Measurements from ENCODE around the gene TMEM86A.

Gene TMEM86A

DNA sequence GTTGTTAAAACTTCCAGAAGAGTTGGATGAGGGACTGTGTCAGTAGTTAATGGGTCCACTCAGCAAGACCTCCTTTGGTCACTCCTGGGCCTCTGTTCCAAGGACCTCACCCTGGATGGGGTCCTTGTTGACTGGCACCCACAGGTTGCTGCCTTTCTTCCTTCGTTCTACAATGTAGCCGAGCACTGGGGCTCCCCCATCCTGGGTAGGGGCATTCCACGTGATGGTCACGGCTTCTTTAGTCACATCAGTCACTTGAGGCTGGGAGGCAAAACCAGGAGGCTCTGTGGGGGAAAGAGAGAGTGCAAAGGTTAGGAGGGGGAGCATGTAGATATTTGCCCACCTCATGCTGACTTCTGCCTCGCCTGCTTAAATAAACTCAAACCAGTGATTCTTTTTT lies 12.0 kb downstream of the TMEM86A start:
- TF ChIP-seq GATA2 (IDR thresholded peaks at IDR 0.05; ENCODE audit: low read depth, low read length) (no peak), GATA3 (IDR thresholded peaks at IDR 0.05; ENCODE audit: low read depth, low read length) (no peak)

DNA sequence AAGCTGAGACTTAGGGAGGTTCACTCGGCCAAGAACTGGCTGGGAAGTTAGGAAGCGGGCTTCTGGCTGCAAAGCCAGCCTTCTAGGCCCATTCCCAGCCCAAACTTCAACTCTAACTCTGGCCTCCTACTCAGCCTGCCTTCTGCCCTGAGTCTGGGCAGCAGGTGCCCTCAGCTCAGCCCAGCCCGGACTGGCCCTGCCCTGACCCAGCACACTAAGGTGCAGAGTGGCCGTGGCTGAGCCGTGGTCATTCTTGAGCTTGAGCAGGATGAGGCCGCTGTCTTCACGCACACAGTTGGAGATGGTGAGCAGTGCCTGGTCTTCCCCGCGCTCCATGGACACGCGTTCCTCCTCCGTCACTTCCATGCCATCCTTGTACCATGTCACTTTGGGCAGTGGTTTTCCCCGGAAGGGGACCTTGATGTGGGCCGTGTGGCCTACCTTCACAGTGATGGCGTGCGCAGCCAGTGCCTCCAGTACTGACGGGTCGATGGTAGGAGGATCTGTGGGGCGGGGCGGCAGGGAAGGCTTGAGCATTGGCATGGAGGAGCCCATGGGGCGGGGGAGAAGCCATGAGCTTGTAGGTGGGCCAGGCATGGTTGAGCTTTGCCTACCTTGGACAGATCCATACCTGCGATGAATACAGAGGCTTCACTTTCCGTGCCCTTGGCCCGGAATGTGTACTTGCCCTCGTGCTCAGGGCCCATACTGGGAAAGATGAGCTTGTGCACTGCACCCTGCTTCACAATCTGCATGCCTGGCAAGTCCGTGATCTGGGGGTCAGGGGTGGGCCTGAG lies 15.3 kb downstream of the TMEM86A start:
- TF ChIP-seq GATA2 (IDR thresholded peaks at IDR 0.05; ENCODE audit: low read depth, low read length) (no peak), GATA3 (IDR thresholded peaks at IDR 0.05; ENCODE audit: low read depth, low read length) (no peak)

DNA sequence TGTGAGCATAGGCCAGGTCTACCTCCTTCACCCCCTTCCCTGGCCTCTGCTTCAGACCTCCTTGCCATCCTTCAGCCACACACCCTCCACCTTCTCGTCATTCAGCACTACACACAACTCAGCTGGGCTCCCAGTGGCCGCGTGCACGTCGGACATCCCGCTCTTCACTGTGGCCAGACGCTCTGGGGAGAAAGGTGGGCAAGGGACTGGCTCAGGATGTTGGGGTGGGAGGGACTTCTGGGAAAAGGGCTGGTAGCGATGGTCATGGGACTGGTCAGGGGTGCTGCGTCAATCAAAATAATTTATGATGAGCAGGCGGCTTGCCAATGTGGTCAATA lies 15.8 kb downstream of the TMEM86A start:
- TF ChIP-seq GATA2 (IDR thresholded peaks at IDR 0.05; ENCODE audit: low read depth, low read length) (no peak), GATA3 (IDR thresholded peaks at IDR 0.05; ENCODE audit: low read depth, low read length) (no peak)

DNA sequence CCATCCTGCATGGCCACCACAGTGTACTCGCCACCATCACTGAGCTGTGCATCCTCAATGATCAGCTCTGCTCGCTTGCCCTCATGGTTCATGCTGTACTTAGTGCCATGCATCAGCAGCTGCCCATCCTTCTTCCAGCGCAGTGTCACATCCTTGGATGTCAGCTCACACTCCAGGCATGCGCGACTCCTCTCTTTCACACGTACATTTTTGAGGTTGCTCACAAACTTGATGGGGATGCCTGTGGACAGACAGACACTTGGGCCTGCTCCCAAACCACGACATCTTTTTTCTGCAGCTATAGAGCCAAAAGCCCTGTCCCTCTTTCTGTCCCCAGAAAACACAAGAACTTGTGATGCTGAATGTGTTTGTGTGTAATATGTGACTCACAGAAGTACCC lies 16.9 kb downstream of the TMEM86A start:
- TF ChIP-seq GATA2 (IDR thresholded peaks at IDR 0.05; ENCODE audit: low read depth, low read length) (no peak), GATA3 (IDR thresholded peaks at IDR 0.05; ENCODE audit: low read depth, low read length) (no peak)

DNA sequence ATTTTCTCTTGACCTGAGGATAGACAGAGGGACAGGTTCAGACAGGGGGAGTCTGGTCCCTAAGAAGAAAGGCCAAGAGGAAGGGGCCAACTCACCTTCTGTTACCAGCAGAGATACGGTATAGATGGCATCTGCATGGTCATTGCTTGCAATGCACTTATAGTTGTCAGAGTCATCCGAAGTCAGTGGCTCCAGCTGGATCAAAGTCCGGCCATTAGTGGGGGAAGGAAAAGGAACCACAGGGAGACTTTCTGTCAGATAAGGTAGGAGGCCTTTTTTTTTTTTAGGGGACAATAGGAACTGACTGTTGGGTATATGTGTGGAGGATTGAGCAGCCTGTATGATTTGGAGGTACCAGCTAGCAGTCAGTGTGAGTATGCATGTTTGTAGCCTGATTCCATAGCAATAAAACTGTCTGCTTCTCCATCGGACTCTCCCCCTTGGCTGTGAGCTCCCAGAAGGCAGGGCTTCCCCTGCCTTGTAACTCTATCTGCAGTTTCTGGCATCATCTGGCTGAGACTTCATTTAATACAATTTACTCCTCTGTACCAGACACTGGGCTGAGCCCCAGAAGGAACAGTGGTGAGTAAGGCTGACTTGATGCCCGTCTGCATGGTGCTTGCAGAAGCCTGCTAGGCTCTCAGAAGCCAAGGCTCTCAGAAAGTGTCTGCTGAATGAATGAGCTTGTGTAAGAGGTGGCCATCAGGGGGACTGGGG lies 21.7 kb downstream of the TMEM86A start:
- TF ChIP-seq GATA2 (IDR thresholded peaks at IDR 0.05; ENCODE audit: low read depth, low read length) (no peak), GATA3 (IDR thresholded peaks at IDR 0.05; ENCODE audit: low read depth, low read length) (no peak)

DNA sequence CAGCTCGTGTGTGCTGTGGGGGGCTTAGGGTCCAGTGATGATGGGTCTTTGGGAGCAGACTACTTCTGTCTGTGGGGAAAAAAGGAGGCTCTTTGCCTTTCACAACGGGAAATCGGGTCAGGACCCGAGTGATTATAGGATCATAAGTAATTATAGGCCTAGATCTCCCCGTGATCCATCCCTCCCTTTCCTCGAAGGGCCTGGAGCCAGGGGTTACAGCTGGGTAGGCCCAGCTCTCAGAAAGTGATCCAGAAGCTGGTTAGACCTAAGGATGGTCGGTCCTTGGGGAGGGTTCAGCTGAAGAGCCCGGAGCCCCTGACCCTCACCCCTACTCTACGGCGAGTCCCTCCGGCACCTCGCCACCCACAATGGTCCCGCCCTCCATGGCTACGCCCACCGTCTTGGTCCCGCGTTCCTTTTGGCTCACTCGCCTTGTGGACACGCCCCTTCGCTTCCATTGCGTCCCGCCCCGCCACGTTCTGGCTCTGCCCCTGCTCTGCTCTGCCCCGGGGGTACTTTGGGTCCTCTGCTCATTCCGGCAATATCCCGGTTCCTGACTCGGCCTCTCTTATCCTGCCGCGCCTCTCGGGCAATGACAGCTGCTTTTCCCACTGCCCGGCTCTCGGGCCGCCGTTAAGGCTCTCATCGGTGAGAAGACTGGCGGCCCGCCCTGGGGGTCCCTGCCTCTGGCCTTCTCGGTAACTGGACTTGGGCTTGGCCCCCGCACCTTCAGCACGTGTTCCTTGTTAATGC lies 22.4 kb downstream of the TMEM86A start:
- TF ChIP-seq GATA3 (IDR thresholded peaks at IDR 0.05; ENCODE audit: low read depth, low read length) (no peak), GATA2 (IDR thresholded peaks at IDR 0.05; ENCODE audit: low read depth, low read length) (no peak)

DNA sequence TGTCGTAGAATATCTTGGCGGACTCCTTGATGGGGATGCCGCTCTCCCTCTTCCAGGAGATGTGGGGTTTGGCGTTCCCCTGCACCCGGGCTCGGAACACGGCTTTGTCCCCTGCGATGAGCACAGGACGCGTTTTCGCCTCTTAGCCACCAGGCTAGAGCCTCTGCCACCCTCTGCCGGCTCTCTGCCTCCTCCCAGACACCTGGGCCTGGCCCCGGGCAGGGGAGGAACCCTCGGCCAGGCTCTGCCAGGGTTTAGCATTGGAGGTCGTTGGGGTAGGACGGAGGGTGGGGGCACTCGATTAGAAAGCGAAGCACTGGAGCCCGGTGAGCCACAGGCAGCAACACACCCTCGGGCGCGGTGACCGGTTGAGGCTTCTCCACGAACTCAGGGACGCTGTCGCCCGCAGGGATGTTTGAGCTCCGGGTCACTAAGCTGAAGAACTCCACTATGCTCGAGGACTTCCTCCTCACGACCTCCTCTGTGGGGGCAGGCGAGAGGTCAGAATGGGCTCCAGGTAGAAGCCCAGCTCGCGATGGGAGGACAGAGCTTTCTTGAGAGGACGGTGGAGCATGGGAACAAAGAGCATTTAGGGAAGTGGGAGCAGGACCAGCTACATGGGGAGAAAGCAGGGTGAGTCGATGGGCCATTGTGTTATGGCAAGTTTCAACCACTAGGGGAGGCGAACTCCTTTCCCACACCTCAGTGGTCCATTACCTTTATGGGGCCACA lies 23.1 kb downstream of the TMEM86A start:
- TF ChIP-seq GATA2 (IDR thresholded peaks at IDR 0.05; ENCODE audit: low read depth, low read length) (no peak), GATA3 (IDR thresholded peaks at IDR 0.05; ENCODE audit: low read depth, low read length) (no peak)

DNA sequence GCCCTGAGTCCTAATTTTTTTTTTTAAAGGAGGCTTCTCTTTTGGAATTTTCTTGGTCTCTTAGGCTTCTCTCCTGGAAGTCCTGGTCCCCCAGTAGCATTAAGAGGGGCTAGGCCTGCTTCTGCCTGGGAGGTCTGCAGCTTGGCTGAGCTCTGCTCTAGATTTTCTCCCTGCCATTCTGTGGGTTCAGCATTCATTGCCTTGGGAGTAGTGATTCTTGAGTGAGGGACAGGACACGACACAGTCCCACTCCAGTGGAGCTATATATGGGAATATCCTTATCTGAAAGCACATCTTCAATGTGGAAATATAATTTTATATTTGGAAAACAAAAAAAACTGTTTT lies 23.7 kb downstream of the TMEM86A start:
- no peak for TF ChIP-seq GATA3 (IDR thresholded peaks at IDR 0.05; ENCODE audit: low read depth, low read length)

DNA sequence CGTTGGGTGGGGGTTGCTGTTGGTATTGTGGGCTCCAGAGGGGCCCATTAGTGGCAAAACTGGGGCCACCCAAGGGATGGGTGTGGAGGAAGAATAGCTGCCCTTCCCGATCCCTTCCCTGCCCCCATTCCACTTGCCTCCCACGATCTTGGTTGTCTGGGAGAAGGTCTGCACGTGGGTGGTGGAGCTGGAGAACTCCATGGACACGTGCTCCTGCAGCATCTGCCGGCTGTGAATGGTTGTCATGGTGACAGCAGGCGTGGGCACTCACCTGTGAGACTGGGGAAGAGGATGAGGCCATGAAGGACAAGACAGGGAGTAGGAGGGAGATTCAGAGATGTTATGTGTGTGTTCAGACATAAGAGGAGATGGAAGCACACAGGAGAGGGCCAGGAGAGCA lies 25.4 kb downstream of the TMEM86A start:
- TF ChIP-seq GATA2 (IDR thresholded peaks at IDR 0.05; ENCODE audit: low read depth, low read length) (no peak), GATA3 (IDR thresholded peaks at IDR 0.05; ENCODE audit: low read depth, low read length) (no peak)

DNA sequence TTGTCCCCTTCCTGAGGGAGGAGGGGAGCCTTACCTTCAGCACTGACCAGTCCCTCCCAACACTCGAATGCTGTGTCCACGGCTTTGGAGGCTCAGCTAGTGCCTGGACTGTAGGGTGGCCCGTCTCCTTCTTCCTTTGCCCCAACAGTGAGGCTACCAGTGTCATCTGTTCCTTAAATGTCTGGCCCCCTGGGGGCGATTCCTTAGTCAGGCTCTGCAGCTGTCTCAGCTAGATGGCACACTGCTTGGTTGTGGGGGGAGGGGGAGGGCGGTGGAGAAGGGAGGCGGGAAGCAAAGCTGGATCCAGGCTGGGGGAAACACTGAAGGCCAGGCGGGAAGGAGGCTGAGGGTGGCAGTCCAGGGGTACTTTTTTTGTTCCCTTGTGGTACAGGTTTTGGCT lies 27.5 kb downstream of the TMEM86A start, which contains the start of gene IGSF22:
Gene IGSF22 (minus strand): TSS at position 149 of the 400 bp plus-strand sequence. CDS start 1,952 bp downstream, outside the sequence.
- TF ChIP-seq GATA2 (IDR thresholded peaks at IDR 0.05; ENCODE audit: low read depth, low read length) (no peak), GATA3 (IDR thresholded peaks at IDR 0.05; ENCODE audit: low read depth, low read length) (no peak)

DNA sequence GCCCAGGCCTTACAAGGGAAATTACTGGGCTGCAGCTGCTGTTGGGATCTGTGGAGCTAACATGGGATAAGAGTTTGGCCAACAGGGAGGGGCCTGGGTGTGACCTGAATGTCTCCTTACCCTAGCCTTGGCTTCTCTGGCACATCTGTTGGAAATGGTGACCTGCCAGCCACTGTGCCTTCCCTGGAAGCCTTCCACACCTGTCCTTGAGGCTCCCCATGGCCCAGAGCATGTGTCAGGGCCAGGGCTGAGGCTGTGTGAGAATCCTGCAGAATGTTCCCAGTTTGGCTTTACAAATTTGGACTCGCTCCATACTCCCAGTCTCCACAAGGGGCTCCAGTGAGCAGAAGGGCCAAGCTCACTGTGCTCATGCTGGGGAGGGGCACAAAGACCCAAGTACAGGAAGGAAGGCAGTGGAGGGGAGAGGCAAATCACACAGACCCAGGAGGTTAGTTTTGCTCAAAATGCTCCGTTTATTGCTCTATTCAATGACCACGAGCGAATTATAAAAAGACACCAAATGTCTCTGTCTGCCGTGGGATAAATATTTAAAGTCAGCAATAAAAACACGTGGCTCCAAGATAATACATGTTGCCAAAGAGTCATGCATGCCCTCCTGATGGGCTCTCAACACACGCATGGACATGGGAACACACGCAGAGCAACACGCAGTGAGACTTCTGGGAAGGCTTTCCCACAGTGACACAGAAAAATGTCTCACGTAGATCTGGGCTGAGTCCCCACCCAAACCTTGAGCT lies 29.1 kb downstream of the TMEM86A start:
- no peak for TF ChIP-seq GATA2 (IDR thresholded peaks at IDR 0.05; ENCODE audit: low read depth, low read length)
- no peak for TF ChIP-seq GATA3 (IDR thresholded peaks at IDR 0.05; ENCODE audit: low read depth, low read length)

DNA sequence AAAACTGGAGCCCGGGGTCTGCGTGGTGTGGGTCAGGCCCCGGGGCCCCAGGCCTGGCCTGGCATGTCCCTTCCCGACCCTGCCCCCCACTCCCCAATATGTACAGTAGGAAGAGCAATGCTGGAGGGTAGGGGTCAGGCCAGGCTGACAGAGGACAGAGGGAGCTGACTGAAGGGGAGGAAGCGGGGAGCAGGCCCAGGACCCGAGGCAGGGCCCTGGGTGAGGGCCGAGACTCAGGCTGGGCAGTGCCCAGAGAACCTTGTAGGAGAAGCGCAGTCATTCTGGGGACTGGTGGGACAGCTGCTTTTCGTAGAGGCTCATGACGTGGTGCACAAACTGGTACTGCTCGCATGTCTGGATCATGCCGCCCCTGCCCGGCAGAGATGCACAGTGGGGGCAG lies 30.1 kb downstream of the TMEM86A start:
- TF ChIP-seq GATA3 (IDR thresholded peaks at IDR 0.05; ENCODE audit: low read depth, low read length) (no peak), GATA2 (IDR thresholded peaks at IDR 0.05; ENCODE audit: low read depth, low read length) (no peak)

DNA sequence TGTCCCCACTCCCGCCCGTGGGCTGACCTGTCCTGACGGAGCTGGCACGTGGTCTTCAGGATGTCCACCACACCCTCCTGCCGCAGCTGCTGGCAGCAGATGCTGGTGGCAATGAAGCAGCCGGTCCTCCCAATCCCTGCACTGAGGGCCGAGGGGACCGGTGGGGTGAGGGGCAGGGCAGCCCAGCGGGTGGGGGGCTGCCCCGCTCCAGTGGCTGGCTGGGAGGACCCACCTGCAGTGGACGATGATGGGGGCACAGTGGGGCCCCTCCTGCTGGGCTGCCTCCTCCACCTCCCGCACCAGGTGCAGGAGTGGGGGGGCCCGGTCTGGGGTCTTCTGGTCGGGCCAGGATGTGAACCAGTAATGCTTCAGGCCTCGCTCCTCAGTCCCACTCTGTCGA lies 30.8 kb downstream of the TMEM86A start:
- TF ChIP-seq GATA3 (IDR thresholded peaks at IDR 0.05; ENCODE audit: low read depth, low read length), result no peak
- no peak for TF ChIP-seq GATA2 (IDR thresholded peaks at IDR 0.05; ENCODE audit: low read depth, low read length)
